Activated T-cell treated with anti-CD3 and anti-CD28 coated beads for 4 hours (primary cell): ENCODE data around the gene SCAF4.

Source experiments
- DNase-seq: peaks from one replicate; pipeline ENCODE4 v3.0.0-alpha.2; 2020

SCAF4 gene

GRCh38 chr21:31735511-31735992 lies 3.6 kb upstream of the SCAF4 start:
- no peak for DNase-seq

- no peak for DNase-seq
Measured at GRCh38 chr21:31733551-31734149, 1.7 kb upstream of the SCAF4 start.

GRCh38 chr21:31732597-31733550 lies 956 bp upstream of the SCAF4 start:
- no peak for DNase-seq

GRCh38 chr21:31731056-31731856 lies 662 bp downstream of the SCAF4 start:
- DNase-seq: peak; percentile 42

- DNase-seq: no peak
Measured at GRCh38 chr21:31730712-31731055, 1.2 kb downstream of the SCAF4 start.

GRCh38 chr21:31729622-31730343 lies 2.1 kb downstream of the SCAF4 start:
- no peak for DNase-seq

GRCh38 chr21:31728952-31729351 lies 3.0 kb downstream of the SCAF4 start:
- DNase-seq: no peak

- DNase-seq: no peak
Measured at GRCh38 chr21:31728191-31728590, 3.7 kb downstream of the SCAF4 start.

- no peak for DNase-seq
Measured at GRCh38 chr21:31727181-31727580, 4.7 kb downstream of the SCAF4 start.

GRCh38 chr21:31726407-31726806 lies 5.5 kb downstream of the SCAF4 start:
- DNase-seq: no peak

- no peak for DNase-seq
Measured at GRCh38 chr21:31725202-31725839, 6.6 kb downstream of the SCAF4 start.

- DNase-seq: no peak
Measured at GRCh38 chr21:31724552-31724951, 7.4 kb downstream of the SCAF4 start.

GRCh38 chr21:31721381-31721780 lies 10.5 kb downstream of the SCAF4 start:
- no peak for DNase-seq

GRCh38 chr21:31720739-31721138 lies 11.2 kb downstream of the SCAF4 start:
- DNase-seq: no peak

GRCh38 chr21:31720330-31720729 lies 11.6 kb downstream of the SCAF4 start:
- no peak for DNase-seq

GRCh38 chr21:31716106-31716505 lies 15.8 kb downstream of the SCAF4 start:
- DNase-seq: no peak

GRCh38 chr21:31714741-31715365 lies 17.1 kb downstream of the SCAF4 start:
- no peak for DNase-seq

GRCh38 chr21:31713973-31714740 lies 17.8 kb downstream of the SCAF4 start:
- no peak for DNase-seq

- no peak for DNase-seq
Measured at GRCh38 chr21:31713115-31713514, 18.8 kb downstream of the SCAF4 start.

- DNase-seq: no peak
Measured at GRCh38 chr21:31711745-31712285, 20.1 kb downstream of the SCAF4 start.

- no peak for DNase-seq
Measured at GRCh38 chr21:31711326-31711725, 20.6 kb downstream of the SCAF4 start.
